H1 (cell line): ENCODE results near the gene MYOM1. TPM values are rescaled to one million over a fixed set of nuclear protein-coding genes. Genes with fewer than 3 reads are reported as not detected.

Source experiments
- CTCF ChIA-PET: fragments of 300-600 bp; sonication (Branson Sonifier 250); formaldehyde crosslinking; loops from one replicate; lab custom pipeline; 2021; ENCODE audit not compliant: partially characterized antibody; lab: Charles Lee
- POLR2A ChIA-PET: fragments of 300-600 bp; sonication (Branson Sonifier 250); formaldehyde crosslinking; loops from one replicate; lab custom pipeline; 2021; ENCODE audit warnings: inconsistent platforms; ENCODE audit not compliant: partially characterized antibody; lab: Charles Lee
- DNase-seq, 2 experiments: peaks; one replicate each; pipeline versions ENCODE4 v3.0.0 to v3.0.0-alpha.2; 2010 to 2022; ENCODE audit warnings: low spot score in 2 of 2, low read depth in 1 of 2, mixed read lengths in 1 of 2
- FAIRE-seq: peaks from 2 replicates; lab custom pipeline; 2011; peaks lifted over from hg19 to GRCh38; lab: Jason Lieb, UNC
- H2AFZ ChIP-seq: 2 replicates; pipeline ENCODE4 v1.8.1; 2012; ENCODE audit warnings: low read length, inconsistent platforms
- H2AK5ac ChIP-seq: 2 replicates; pipeline ENCODE4 v1.6.1; 2013; ENCODE audit warnings: low read depth, low read length
- H2BK120ac ChIP-seq: replicated peaks from 2 replicates; pipeline ENCODE3; 2013; ENCODE audit warnings: low read depth, low read length, inconsistent platforms
- H2BK12ac ChIP-seq: 2 replicates; pipeline ENCODE4 v1.6.1; 2013; ENCODE audit warnings: low read depth, low read length
- H2BK15ac ChIP-seq: 2 replicates; pipeline ENCODE4 v1.6.1; 2013; ENCODE audit warnings: low read length
- H2BK20ac ChIP-seq: 2 replicates; pipeline ENCODE4 v1.6.1; 2013; ENCODE audit warnings: low read length
- H2BK5ac ChIP-seq: 2 replicates; pipeline ENCODE4 v1.6.1; 2013; ENCODE audit warnings: low read depth, low read length
- H3K14ac ChIP-seq: 2 replicates; pipeline ENCODE4 v1.6.1; 2013; ENCODE audit warnings: inconsistent platforms; ENCODE audit not compliant: insufficient read length
- H3K18ac ChIP-seq: 2 replicates; pipeline ENCODE4 v1.6.1; 2013; ENCODE audit warnings: low read length; ENCODE audit errors: extremely low read depth
- H3K23ac ChIP-seq: 2 replicates; pipeline ENCODE4 v1.6.1; 2013; ENCODE audit warnings: inconsistent platforms; ENCODE audit not compliant: insufficient read length
- H3K23me2 ChIP-seq: 2 replicates; pipeline ENCODE4 v1.6.1; 2013; ENCODE audit warnings: low read depth, low read length
- H3K27ac ChIP-seq: 2 replicates; pipeline ENCODE4 v1.6.1; 2011; ENCODE audit warnings: low read depth, low read length, inconsistent platforms
- H3K27me3 ChIP-seq, 4 experiments: replicated peaks in 1 of 4; 1 replicate in 1 of 4; 2 replicates in 3 of 4; pipeline versions ENCODE4 v1.6.1 to v1.8.1; 2011 to 2013; ENCODE audit warnings: low read length in 3 of 4, mild to moderate bottlenecking in 3 of 4, inconsistent platforms in 2 of 4, mixed read lengths in 2 of 4, moderate library complexity in 1 of 4; ENCODE audit not compliant: control insufficient read depth in 3 of 4, insufficient read depth in 3 of 4; ENCODE audit errors: extremely low read depth in 1 of 4
- H3K36me3 ChIP-seq, 4 experiments: 2 replicates each; pipeline versions ENCODE4 v1.6.1 to v1.8.1; 2011 to 2013; ENCODE audit warnings: mild to moderate bottlenecking in 4 of 4, low read length in 3 of 4, moderate library complexity in 2 of 4, control low read depth in 1 of 4, inconsistent platforms in 1 of 4; ENCODE audit not compliant: insufficient read depth in 4 of 4, control insufficient read depth in 2 of 4
- H3K4ac ChIP-seq: replicated peaks from 2 replicates; pipeline ENCODE3; 2013; ENCODE audit warnings: low read length, low read depth, mixed read lengths, inconsistent platforms; ENCODE audit not compliant: insufficient read length
- H3K4me1 ChIP-seq, 4 experiments: replicated peaks in 1 of 4; 1 replicate in 1 of 4; 2 replicates in 3 of 4; pipeline versions ENCODE4 v1.6.1 to v1.8.1; 2011 to 2013; ENCODE audit warnings: low read length in 3 of 4, inconsistent platforms in 2 of 4, mixed read lengths in 1 of 4; ENCODE audit not compliant: insufficient read depth in 4 of 4, control insufficient read depth in 3 of 4
- H3K4me2 ChIP-seq, 2 experiments: 2 replicates each; pipeline versions ENCODE4 v1.6.1 to v1.8.1; 2011 to 2013; ENCODE audit warnings: low read depth in 2 of 2, low read length in 2 of 2, control low read depth in 1 of 2, inconsistent platforms in 1 of 2, mild to moderate bottlenecking in 1 of 2; ENCODE audit not compliant: insufficient read depth in 1 of 2
- H3K4me3 ChIP-seq, 4 experiments: fragments of 200-600, 300-600 bp in 1 of 4; sonication (generic), shearing (Covaris generic), sonication (Bioruptor Twin) in 1 of 4; 2 replicates each; pipeline versions ENCODE4 v1.5.1 to v1.8.1; 2011 to 2016; ENCODE audit warnings: low read length in 4 of 4, low read depth in 3 of 4, control low read depth in 2 of 4, inconsistent platforms in 2 of 4, mild to moderate bottlenecking in 2 of 4, mixed read lengths in 1 of 4, moderate library complexity in 1 of 4; ENCODE audit not compliant: insufficient read depth in 2 of 4; ENCODE audit errors: extremely low read depth in 1 of 4
- H3K56ac ChIP-seq: replicated peaks from 2 replicates; pipeline ENCODE3; 2013; ENCODE audit warnings: low read depth, mild to moderate bottlenecking, mixed read lengths, low read length, inconsistent platforms; ENCODE audit not compliant: insufficient read length
- H3K79me1 ChIP-seq: 2 replicates; pipeline ENCODE4 v1.6.1; 2013; ENCODE audit warnings: low read depth, low read length, control low read depth
- H3K79me2 ChIP-seq, 2 experiments: 2 replicates each; pipeline versions ENCODE4 v1.6.1 to v1.8.1; 2012 to 2013; ENCODE audit warnings: low read length in 2 of 2, mild to moderate bottlenecking in 2 of 2, inconsistent platforms in 1 of 2; ENCODE audit not compliant: insufficient read depth in 2 of 2, control insufficient read depth in 1 of 2
- H3K9ac ChIP-seq, 4 experiments: replicated peaks in 1 of 4; 1 replicate in 1 of 4; 2 replicates in 3 of 4; pipeline versions ENCODE4 v1.6.1 to v1.8.1; 2011 to 2013; ENCODE audit warnings: low read depth in 3 of 4, low read length in 3 of 4, control low read depth in 2 of 4, mild to moderate bottlenecking in 2 of 4, moderate library complexity in 2 of 4, inconsistent platforms in 1 of 4; ENCODE audit errors: extremely low read depth in 1 of 4
- H3K9me3 ChIP-seq, 2 experiments: 2 replicates each; pipeline versions ENCODE4 v1.6.1 to v1.8.1; 2012 to 2013; ENCODE audit warnings: mild to moderate bottlenecking in 2 of 2, moderate library complexity in 2 of 2, control low read depth in 1 of 2, inconsistent platforms in 1 of 2, low read depth in 1 of 2, low read length in 1 of 2, mixed read lengths in 1 of 2; ENCODE audit not compliant: insufficient read depth in 2 of 2
- H4K20me1 ChIP-seq, 2 experiments: replicated peaks in 1 of 2; 2 replicates each; pipeline versions ENCODE3 to v1.8.1; 2011 to 2013; ENCODE audit warnings: inconsistent platforms in 2 of 2, low read length in 2 of 2, mild to moderate bottlenecking in 1 of 2; ENCODE audit not compliant: insufficient read depth in 2 of 2, control insufficient read depth in 1 of 2
- H4K5ac ChIP-seq: 2 replicates; pipeline ENCODE4 v1.6.1; 2013; ENCODE audit warnings: low read length, low read depth, mixed read lengths, inconsistent platforms; ENCODE audit not compliant: insufficient read length
- H4K8ac ChIP-seq: 2 replicates; pipeline ENCODE4 v1.8.0; 2013; ENCODE audit warnings: mild to moderate bottlenecking, moderate library complexity, low read length, inconsistent platforms; ENCODE audit not compliant: insufficient read depth; ENCODE audit errors: extremely low read depth
- H4K91ac ChIP-seq: replicated peaks from 2 replicates; pipeline ENCODE3; 2013; ENCODE audit warnings: low read length, mixed read lengths, inconsistent platforms; ENCODE audit not compliant: insufficient read length
- EP300 ChIP-seq, 2 experiments: IDR thresholded peaks; 1 replicate in 1 of 2; 2 replicates in 1 of 2; pipeline ENCODE4 v1.6.1; 2011 to 2012; ENCODE audit warnings: low read depth in 2 of 2, low read length in 2 of 2, mild to moderate bottlenecking in 2 of 2, borderline replicate concordance in 1 of 2, inconsistent platforms in 1 of 2, moderate library complexity in 1 of 2
- POLR2A ChIP-seq, 2 experiments: IDR thresholded peaks; 1 replicate in 1 of 2; 2 replicates in 1 of 2; pipeline ENCODE4 v1.6.1; 2011; ENCODE audit warnings: low read depth in 2 of 2, low read length in 2 of 2, mild to moderate bottlenecking in 2 of 2; ENCODE audit errors: control extremely low read depth in 1 of 2
- SP1 ChIP-seq: IDR thresholded peaks from 2 replicates; pipeline ENCODE4 v1.6.1; 2011; ENCODE audit warnings: low read depth, low read length
- SUZ12 ChIP-seq: fragments of 200-600 bp; sonication (generic); IDR thresholded peaks from 2 replicates; pipeline ENCODE4 v1.6.1; 2012; ENCODE audit warnings: mild to moderate bottlenecking, inconsistent platforms, low read length, moderate library complexity, mixed read lengths
- TAF1 ChIP-seq: IDR thresholded peaks from 2 replicates; pipeline ENCODE4 v1.6.1; 2011; ENCODE audit warnings: mild to moderate bottlenecking, low read depth, low read length
- WGBS, 2 experiments: shearing (Covaris generic) in 1 of 2; methylation state at CpG; one replicate each; pipeline versions ENCODE4 v1.1.6 to v1.1.7; 2013 to 2015; ENCODE audit warnings: low lambda C conversion rate in 2 of 2, mixed read lengths in 2 of 2, inconsistent platforms in 1 of 2, low coverage in 1 of 2, missing lambda C conversion rate in 1 of 2; ENCODE audit not compliant: insufficient replicate concordance in 2 of 2, insufficient coverage in 1 of 2, insufficient read length in 1 of 2; ENCODE audit errors: extremely low coverage in 1 of 2, missing lambda C conversion rate in 1 of 2; 5-methylcytosine and 5-hydroxymethylcytosine counted together
- polyA plus RNA-seq, 7 experiments: library from polyadenylated mRNA; depleted of rRNA in 3 of 7; stranded (reverse) in 5 of 7; unstranded in 2 of 7; fragments of >200 nt in 5 of 7; fragments of 200-250 nt in 2 of 7; gene quantifications; 1 replicate in 5 of 7; 2 replicates in 1 of 7; 4 replicates in 1 of 7; pipeline versions ENCODE4 v1.2.1 to v1.2.3, GENCODE V29; 2011 to 2013; ENCODE audit warnings: missing spikeins in 2 of 7, mixed read lengths in 2 of 7
- total RNA-seq: library from RNA; stranded (reverse); fragmentation: NEBNext Ultra II Directional; extraction: Animal tissue kit (Norgen Biotek cat#: 25700); gene quantifications from 2 replicates; pipeline ENCODE4 v1.2.1, GENCODE V29; 2021

MYOM1 gene
- total and polyA plus RNA-seq, 2 of the 8 experiments (the other 6 are each of a cell fraction or from before 2014, with no cell fraction given): 0.06 to 0.32 TPM

GRCh38 chr18:3214855-3215637 is 4.7 kb downstream of the MYOM1 start:
- H3K14ac ChIP-seq: no peak overlapping the region
- no peaks in the 10 kb centered on the region for H3K79me1 ChIP-seq
- FAIRE-seq (no peak), DNase-seq (no peak)
- no peak overlapping the region for H2BK120ac ChIP-seq
- H2BK15ac ChIP-seq: no peak overlapping the region
- H3K4me3 ChIP-seq: no peak overlapping the region
- no peak overlapping the region for H3K9ac ChIP-seq
- H4K91ac ChIP-seq: no peak overlapping the region
- H3K4me1 ChIP-seq: peaks cover 0 to 4% (median under 1%) of the 10 kb centered on the region in 4 experiments; a peak in 2 of 7 replicates
- no peak overlapping the region for H4K5ac ChIP-seq
- H2BK20ac ChIP-seq: no peak overlapping the region
- no peak overlapping the region for H3K23ac ChIP-seq
- no peaks in the 10 kb centered on the region for H3K79me2 ChIP-seq
- H3K27me3 ChIP-seq: no peaks in the 10 kb centered on the region
- H3K27ac ChIP-seq: no peak overlapping the region
- no peak overlapping the region for H3K18ac ChIP-seq
- CTCF ChIA-PET: interaction anchor here (0.7 kb wide), 1 partner anchor 62 kb away, joined by 3 read pairs; no protein-coding TSS in a partner anchor
- H3K56ac ChIP-seq: no peak overlapping the region
- H3K36me3 ChIP-seq: no peaks in the 10 kb centered on the region
- H2AFZ ChIP-seq: no peak overlapping the region
- no peaks in the 10 kb centered on the region for H3K23me2 ChIP-seq
- WGBS, 2 experiments: 96% methylated on average over 23 of the region's 36 CpGs; no CpG with 5 or more reads in 1 of the 2 experiments
- 0 out of 2 replicates have a peak overlapping the region, but pooled peaks have one; percentile 35 for H2BK5ac ChIP-seq
- H4K8ac ChIP-seq: no peak overlapping the region
- POLR2A ChIA-PET: interaction anchor here (0.8 kb wide), 1 partner anchor 31 kb away, joined by 3 read pairs; no protein-coding TSS in a partner anchor
- no peak overlapping the region for H3K4ac ChIP-seq
- no peak overlapping the region for H3K4me2 ChIP-seq
- no peak overlapping the region for H2BK12ac ChIP-seq
- no peaks in the 10 kb centered on the region; a peak in 1 of 4 replicates for H3K9me3 ChIP-seq
- H2AK5ac ChIP-seq: no peak overlapping the region
- H4K20me1 ChIP-seq: no peaks in the 10 kb centered on the region
- TF ChIP-seq EP300 (IDR thresholded peaks at IDR 0.05; ENCODE audit: borderline replicate concordance in 1 of 2, low read depth in 2 of 2, low read length in 2 of 2) (no peak), SP1 (no peak), TAF1 (no peak), POLR2A (IDR thresholded peaks at IDR 0.05; ENCODE audit: control extremely low read depth in 1 of 2, low read depth in 2 of 2, low read length in 2 of 2) (no peak), SUZ12 (no peak)
